GM12892 (cell line): ENCODE data around the gene PHAF1.

ENCODE experiments used
- POLR2AphosphoS5 ChIP-seq: IDR thresholded peaks from 2 replicates; pipeline ENCODE4 v1.6.1; 2011; ENCODE audit warnings: low read depth, low read length, control low read depth
- TAF1 ChIP-seq: IDR thresholded peaks from 2 replicates; pipeline ENCODE4 v1.6.1; 2011; ENCODE audit warnings: low read depth, mild to moderate bottlenecking, control low read depth, low read length, borderline replicate concordance

- TF ChIP-seq POLR2AphosphoS5 (no peak), TAF1 (no peak)
These were observed 26.9 kb upstream of the PHAF1 start for GRCh38 chr16:67082891-67083290.
